GM12864 (cell line): ENCODE results near the gene DNAH17.

Experiments used
- DNase-seq: peaks from one replicate; pipeline ENCODE4 v3.0.0-alpha.2; 2011; ENCODE audit warnings: low read depth
- H3K4me3 ChIP-seq: 2 replicates; pipeline ENCODE4 v1.5.1; 2011; ENCODE audit warnings: mild to moderate bottlenecking, low read depth, low read length, control low read depth
- TF ChIP-seq, protein P1 (sequence below): IDR thresholded peaks from 2 replicates; pipeline ENCODE4 v1.5.1; 2011; ENCODE audit warnings: low read depth, mild to moderate bottlenecking, moderate library complexity, low read length, control low read depth, inconsistent platforms; ENCODE audit errors: missing control alignments

Gene DNAH17

DNA sequence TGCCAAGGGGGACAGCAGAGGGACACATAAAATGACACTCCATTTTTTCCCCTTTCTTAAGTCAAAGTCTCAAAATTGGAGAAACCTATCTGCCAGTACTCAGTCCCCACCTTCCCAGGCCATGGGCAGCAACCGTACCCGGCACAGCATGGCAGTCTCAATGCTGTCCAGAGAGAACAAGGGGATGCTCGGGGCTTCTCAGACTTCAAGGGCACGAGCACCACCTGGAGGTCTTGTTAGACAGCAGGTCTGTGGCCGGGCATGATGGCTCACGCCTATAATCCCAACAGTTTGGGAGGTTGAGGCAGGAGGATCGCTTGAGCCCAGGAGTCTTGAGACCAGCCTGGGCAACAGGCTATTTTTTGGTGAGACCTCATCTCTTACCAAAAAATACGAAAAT lies 3.2 kb downstream of the DNAH17 start:
- DNase-seq: no peak
- TF ChIP-seq, protein P1, sequence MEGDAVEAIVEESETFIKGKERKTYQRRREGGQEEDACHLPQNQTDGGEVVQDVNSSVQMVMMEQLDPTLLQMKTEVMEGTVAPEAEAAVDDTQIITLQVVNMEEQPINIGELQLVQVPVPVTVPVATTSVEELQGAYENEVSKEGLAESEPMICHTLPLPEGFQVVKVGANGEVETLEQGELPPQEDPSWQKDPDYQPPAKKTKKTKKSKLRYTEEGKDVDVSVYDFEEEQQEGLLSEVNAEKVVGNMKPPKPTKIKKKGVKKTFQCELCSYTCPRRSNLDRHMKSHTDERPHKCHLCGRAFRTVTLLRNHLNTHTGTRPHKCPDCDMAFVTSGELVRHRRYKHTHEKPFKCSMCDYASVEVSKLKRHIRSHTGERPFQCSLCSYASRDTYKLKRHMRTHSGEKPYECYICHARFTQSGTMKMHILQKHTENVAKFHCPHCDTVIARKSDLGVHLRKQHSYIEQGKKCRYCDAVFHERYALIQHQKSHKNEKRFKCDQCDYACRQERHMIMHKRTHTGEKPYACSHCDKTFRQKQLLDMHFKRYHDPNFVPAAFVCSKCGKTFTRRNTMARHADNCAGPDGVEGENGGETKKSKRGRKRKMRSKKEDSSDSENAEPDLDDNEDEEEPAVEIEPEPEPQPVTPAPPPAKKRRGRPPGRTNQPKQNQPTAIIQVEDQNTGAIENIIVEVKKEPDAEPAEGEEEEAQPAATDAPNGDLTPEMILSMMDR: peak; percentile 21
- no peak overlapping the region for H3K4me3 ChIP-seq

GRCh38 chr17:78572239-78573205 lies 4.7 kb downstream of the DNAH17 start:
- no peak overlapping the region for H3K4me3 ChIP-seq
- DNase-seq: no peak
- TF ChIP-seq, protein P1: no peak

- DNase-seq: no peak
- no peak overlapping the region for H3K4me3 ChIP-seq
- TF ChIP-seq, protein P1: no peak
These were observed 5.9 kb downstream of the DNAH17 start for GRCh38 chr17:78571329-78571728.

GRCh38 chr17:78568494-78569115 lies 8.6 kb downstream of the DNAH17 start:
- H3K4me3 ChIP-seq: no peak overlapping the region
- TF ChIP-seq, protein P1: no peak
- no peak for DNase-seq

DNA sequence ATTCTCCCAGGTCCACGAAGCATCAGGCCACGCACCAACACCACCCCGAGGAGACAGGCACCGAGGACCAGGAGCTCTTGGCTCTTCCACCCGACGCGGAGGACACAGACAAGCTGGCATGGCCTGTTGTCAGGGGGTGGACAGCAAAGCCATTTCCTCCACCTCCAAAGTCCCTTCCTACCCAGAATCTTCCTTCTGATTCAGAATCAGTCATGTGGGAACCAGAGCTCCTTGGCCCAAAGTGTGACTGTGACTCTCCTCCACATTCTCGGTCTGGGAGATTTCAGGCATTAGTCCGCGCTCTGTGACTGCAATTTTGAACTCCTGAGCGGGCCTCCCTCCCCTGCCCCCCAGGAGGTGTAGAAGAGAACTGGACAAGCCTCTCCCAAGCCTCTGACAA lies 9.2 kb downstream of the DNAH17 start:
- no peak overlapping the region for H3K4me3 ChIP-seq
- DNase-seq: no peak
- TF ChIP-seq, protein P1: no peak

DNA sequence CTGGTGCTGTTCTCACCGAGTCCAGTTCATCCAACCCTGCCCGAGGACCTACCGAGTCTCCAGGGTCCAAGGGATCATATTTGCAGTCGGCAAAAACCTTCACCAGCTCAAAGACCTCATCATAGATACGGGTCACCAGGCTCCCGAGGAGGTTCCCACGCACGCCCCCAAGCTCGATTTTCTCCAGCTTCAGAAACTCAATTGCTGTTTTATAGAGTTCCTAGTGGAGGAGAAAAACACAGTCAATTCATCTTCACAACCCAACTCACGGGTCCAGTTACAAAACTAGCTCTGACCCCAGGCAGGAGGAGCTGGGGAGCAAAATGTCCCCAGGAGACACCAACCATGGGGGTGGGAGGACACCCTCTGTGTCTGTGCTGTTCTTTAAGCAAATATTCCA lies 10.2 kb downstream of the DNAH17 start:
- no peak for DNase-seq
- no peak overlapping the region for H3K4me3 ChIP-seq
- TF ChIP-seq, protein P1: no peak
